Activated CD4-positive, alpha-beta memory T cell treated with anti-CD3 and anti-CD28 coated beads for 36 hours (primary cell): ENCODE results near the gene RIMS1. TPM values are rescaled to one million over a fixed set of nuclear protein-coding genes. Genes with fewer than 3 reads are reported as not detected.

Experiments used
- CTCF ChIA-PET: fragments of 350-600 bp; sonication (Branson Sonifier 250); formaldehyde crosslinking; loops from one replicate; lab custom pipeline; 2021; ENCODE audit warnings: antibody characterized with exemption, inconsistent platforms; lab: Charles Lee
- POLR2A ChIA-PET: fragments of 350-600 bp; sonication (Branson Sonifier 250); formaldehyde crosslinking; loops from one replicate; lab custom pipeline; 2021; ENCODE audit warnings: antibody characterized with exemption; lab: Charles Lee
- DNase-seq: peaks from one replicate; pipeline ENCODE4 v3.0.0-alpha.2; 2020
- H3K27ac Mint-ChIP-seq: one replicate; pipeline ENCODE4 v1.8.0; 2021; ENCODE audit warnings: mixed read lengths
- H3K27me3 Mint-ChIP-seq: one replicate; pipeline ENCODE4 v1.8.0; 2021; ENCODE audit warnings: mixed read lengths
- H3K36me3 Mint-ChIP-seq: one replicate; pipeline ENCODE4 v1.8.0; 2021; ENCODE audit warnings: mixed read lengths
- H3K4me1 Mint-ChIP-seq: one replicate; pipeline ENCODE4 v1.8.0; 2021; ENCODE audit warnings: low read depth, mixed read lengths
- H3K4me3 Mint-ChIP-seq: one replicate; pipeline ENCODE4 v1.8.0; 2021; ENCODE audit warnings: mild to moderate bottlenecking, mixed read lengths
- H3K9me3 Mint-ChIP-seq: one replicate; pipeline ENCODE4 v1.8.0; 2021; ENCODE audit warnings: mixed read lengths
- intact Hi-C: fragments of 100-400 bp; cut with micrococcal nuclease; formaldehyde crosslinking; loops from one replicate; pipeline ENCODE4 v1.15.1; 2023
- total RNA-seq, 2 experiments: library from RNA; stranded (reverse); gene quantifications; one replicate each; pipeline ENCODE4 v1.2.3, GENCODE V29; 2021

RIMS1 gene
- total RNA-seq, 2 experiments from 2014 or later: not detected

- POLR2A ChIA-PET: no interaction called here
- H3K27me3 Mint-ChIP-seq: no peaks in the 10 kb centered on the region
- no peaks in the 10 kb centered on the region for H3K36me3 Mint-ChIP-seq
- no peaks in the 10 kb centered on the region for H3K9me3 Mint-ChIP-seq
- CTCF ChIA-PET: no interaction called here
- intact Hi-C loops: no loop called here
- no peak overlapping the region for H3K27ac Mint-ChIP-seq
- no peaks in the 10 kb centered on the region for H3K4me1 Mint-ChIP-seq
- no peak overlapping the region for H3K4me3 Mint-ChIP-seq
- no peak for DNase-seq
Measured at GRCh38 chr6:72216222-72217068, 330.1 kb downstream of the RIMS1 start.

- no peak for DNase-seq
- H3K27ac Mint-ChIP-seq: no peak overlapping the region
- H3K27me3 Mint-ChIP-seq: no peaks in the 10 kb centered on the region
- no peak overlapping the region for H3K4me3 Mint-ChIP-seq
- CTCF ChIA-PET: no interaction called here
- no peaks in the 10 kb centered on the region for H3K9me3 Mint-ChIP-seq
- intact Hi-C loops: no loop called here
- H3K36me3 Mint-ChIP-seq: no peaks in the 10 kb centered on the region
- POLR2A ChIA-PET: no interaction called here
- H3K4me1 Mint-ChIP-seq: no peaks in the 10 kb centered on the region
Measured at GRCh38 chr6:72217626-72218025, 331.3 kb downstream of the RIMS1 start.

GRCh38 chr6:72218125-72218524, 331.8 kb downstream of the RIMS1 start:
- Mint-ChIP-seq H3K36me3 (no peaks in the 10 kb centered on the region), H3K4me3 (no peak overlapping the region), H3K27me3 (no peaks in the 10 kb centered on the region), H3K4me1 (no peaks in the 10 kb centered on the region), H3K9me3 (no peaks in the 10 kb centered on the region), H3K27ac (no peak overlapping the region)
- intact Hi-C loops: no loop called here
- DNase-seq: no peak
- POLR2A ChIA-PET: no interaction called here
- CTCF ChIA-PET: no interaction called here

GRCh38 chr6:72219536-72219935, 333.2 kb downstream of the RIMS1 start:
- Mint-ChIP-seq H3K27me3 (no peaks in the 10 kb centered on the region), H3K4me3 (no peak overlapping the region), H3K9me3 (no peaks in the 10 kb centered on the region), H3K4me1 (no peaks in the 10 kb centered on the region), H3K36me3 (no peaks in the 10 kb centered on the region), H3K27ac (no peak overlapping the region)
- no peak for DNase-seq
- POLR2A ChIA-PET: no interaction called here
- CTCF ChIA-PET: no interaction called here
- intact Hi-C loops: no loop called here

GRCh38 chr6:72238021-72238420, 351.7 kb downstream of the RIMS1 start:
- ChIA-PET POLR2A (no interaction called here), CTCF (no interaction called here)
- Mint-ChIP-seq H3K27ac (no peak overlapping the region), H3K9me3 (no peaks in the 10 kb centered on the region), H3K27me3 (no peaks in the 10 kb centered on the region), H3K36me3 (no peaks in the 10 kb centered on the region), H3K4me3 (no peak overlapping the region), H3K4me1 (no peaks in the 10 kb centered on the region)
- no peak for DNase-seq
- intact Hi-C loops: no loop called here

GRCh38 chr6:72238900-72239299, 352.6 kb downstream of the RIMS1 start:
- Mint-ChIP-seq H3K4me3 (no peak overlapping the region), H3K9me3 (no peaks in the 10 kb centered on the region), H3K27ac (no peak overlapping the region), H3K4me1 (no peaks in the 10 kb centered on the region), H3K36me3 (no peaks in the 10 kb centered on the region), H3K27me3 (no peaks in the 10 kb centered on the region)
- intact Hi-C loops: no loop called here
- POLR2A ChIA-PET: no interaction called here
- CTCF ChIA-PET: no interaction called here
- no peak for DNase-seq

- DNase-seq: no peak
- Mint-ChIP-seq H3K9me3 (no peaks in the 10 kb centered on the region), H3K27me3 (no peaks in the 10 kb centered on the region), H3K4me1 (no peaks in the 10 kb centered on the region), H3K4me3 (no peak overlapping the region), H3K36me3 (no peaks in the 10 kb centered on the region), H3K27ac (no peak overlapping the region)
- ChIA-PET POLR2A (no interaction called here), CTCF (no interaction called here)
- intact Hi-C loops: no loop called here
Measured at GRCh38 chr6:72245565-72245964, 359.2 kb downstream of the RIMS1 start.

GRCh38 chr6:72246926-72247325, 360.6 kb downstream of the RIMS1 start:
- CTCF ChIA-PET: no interaction called here
- Mint-ChIP-seq H3K27me3 (no peaks in the 10 kb centered on the region), H3K36me3 (no peaks in the 10 kb centered on the region), H3K4me3 (no peak overlapping the region), H3K4me1 (no peaks in the 10 kb centered on the region), H3K9me3 (no peaks in the 10 kb centered on the region), H3K27ac (no peak overlapping the region)
- POLR2A ChIA-PET: no interaction called here
- intact Hi-C loops: no loop called here
- DNase-seq: no peak

GRCh38 chr6:72248621-72249020, 362.3 kb downstream of the RIMS1 start:
- DNase-seq: no peak
- H3K9me3 Mint-ChIP-seq: no peaks in the 10 kb centered on the region
- no peaks in the 10 kb centered on the region for H3K4me1 Mint-ChIP-seq
- intact Hi-C loops: no loop called here
- ChIA-PET CTCF (no interaction called here), POLR2A (no interaction called here)
- no peaks in the 10 kb centered on the region for H3K36me3 Mint-ChIP-seq
- H3K27ac Mint-ChIP-seq: no peak overlapping the region
- H3K4me3 Mint-ChIP-seq: no peak overlapping the region
- no peaks in the 10 kb centered on the region for H3K27me3 Mint-ChIP-seq

- DNase-seq: no peak
- ChIA-PET CTCF (no interaction called here), POLR2A (no interaction called here)
- no peaks in the 10 kb centered on the region for H3K36me3 Mint-ChIP-seq
- no peak overlapping the region for H3K27ac Mint-ChIP-seq
- no peaks in the 10 kb centered on the region for H3K27me3 Mint-ChIP-seq
- H3K4me1 Mint-ChIP-seq: no peaks in the 10 kb centered on the region
- intact Hi-C loops: no loop called here
- no peak overlapping the region for H3K4me3 Mint-ChIP-seq
- no peaks in the 10 kb centered on the region for H3K9me3 Mint-ChIP-seq
Measured at GRCh38 chr6:72250664-72251063, 364.3 kb downstream of the RIMS1 start.

GRCh38 chr6:72260489-72260888, 374.1 kb downstream of the RIMS1 start:
- H3K36me3 Mint-ChIP-seq: no peaks in the 10 kb centered on the region
- no peaks in the 10 kb centered on the region for H3K9me3 Mint-ChIP-seq
- intact Hi-C loops: no loop called here
- H3K27ac Mint-ChIP-seq: no peak overlapping the region
- ChIA-PET CTCF (no interaction called here), POLR2A (no interaction called here)
- DNase-seq: no peak
- H3K27me3 Mint-ChIP-seq: no peaks in the 10 kb centered on the region
- no peaks in the 10 kb centered on the region for H3K4me1 Mint-ChIP-seq
- H3K4me3 Mint-ChIP-seq: no peak overlapping the region

- ChIA-PET POLR2A (no interaction called here), CTCF (no interaction called here)
- Mint-ChIP-seq H3K27me3 (no peaks in the 10 kb centered on the region), H3K27ac (no peak overlapping the region), H3K4me1 (no peaks in the 10 kb centered on the region), H3K4me3 (no peak overlapping the region), H3K9me3 (no peaks in the 10 kb centered on the region), H3K36me3 (no peaks in the 10 kb centered on the region)
- no peak for DNase-seq
- intact Hi-C loops: no loop called here
Measured at GRCh38 chr6:72261554-72261953, 375.2 kb downstream of the RIMS1 start.

- no peak overlapping the region for H3K4me3 Mint-ChIP-seq
Measured at GRCh38 chr6:72262254-72262653, 375.9 kb downstream of the RIMS1 start.

More at GRCh38 chr6:72262254-72262653, 375.9 kb downstream of the RIMS1 start:
- intact Hi-C loops: no loop called here
- CTCF ChIA-PET: no interaction called here
- no peak overlapping the region for H3K27ac Mint-ChIP-seq
- POLR2A ChIA-PET: no interaction called here
- DNase-seq: no peak
- H3K4me1 Mint-ChIP-seq: no peaks in the 10 kb centered on the region
- H3K36me3 Mint-ChIP-seq: no peaks in the 10 kb centered on the region
- no peaks in the 10 kb centered on the region for H3K9me3 Mint-ChIP-seq
- no peaks in the 10 kb centered on the region for H3K27me3 Mint-ChIP-seq
